Kidney glomerular epithelial cell (primary cell): ENCODE data around the gene VPS11.
"Not testable (repeated sequence)": the region's sequence is repeated elsewhere in the genome, so short reads cannot be mapped to it uniquely, and the experiment has no call there.

Experiments used
- DNase-seq: peaks from one replicate; lab custom pipeline; 2025; lab: John Stamatoyannopoulos, UW

VPS11 gene

DNA sequence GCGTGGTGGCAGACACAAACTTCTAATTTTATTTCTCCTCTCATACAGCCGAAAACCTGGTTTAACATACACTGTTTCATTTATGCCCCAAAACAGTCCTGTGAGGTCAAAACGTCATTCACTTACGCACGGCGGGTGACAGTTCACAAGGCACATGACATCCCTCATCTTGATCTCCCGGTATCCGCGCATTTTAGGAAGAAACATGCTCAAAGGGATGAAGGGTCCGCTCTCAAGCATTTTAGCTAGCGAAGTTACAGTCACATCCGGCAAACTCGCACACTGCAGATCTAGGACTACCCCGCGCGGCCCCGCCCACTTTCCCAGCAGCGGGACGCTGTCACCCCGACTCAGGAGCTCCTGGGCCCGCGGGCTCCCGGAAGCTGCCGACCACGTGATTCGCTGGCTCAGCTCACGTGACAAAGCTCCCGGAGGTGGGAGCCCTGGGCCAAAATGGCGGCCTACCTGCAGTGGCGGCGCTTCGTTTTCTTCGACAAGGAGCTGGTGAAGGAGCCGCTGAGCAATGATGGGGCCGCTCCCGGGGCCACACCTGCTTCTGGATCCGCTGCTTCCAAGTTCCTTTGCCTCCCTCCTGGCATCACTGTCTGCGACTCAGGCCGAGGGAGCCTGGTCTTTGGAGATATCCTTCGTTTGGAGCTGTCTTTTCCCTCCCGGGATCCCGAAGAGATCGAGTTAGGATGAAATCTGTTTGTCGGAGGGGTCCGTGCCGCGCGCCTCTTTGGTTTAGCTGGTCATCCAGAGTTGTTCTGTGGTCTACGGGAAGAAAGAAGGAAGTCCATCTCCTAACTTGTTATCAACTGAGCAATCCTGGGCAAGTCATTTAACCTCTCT is at the start of gene VPS11:
Gene VPS11, plus strand, starts transcription at position 448 of the 852 bp plus-strand sequence. Its CDS starts 6 bp downstream, at position 454.
- peak; percentile 87 for DNase-seq

DNA sequence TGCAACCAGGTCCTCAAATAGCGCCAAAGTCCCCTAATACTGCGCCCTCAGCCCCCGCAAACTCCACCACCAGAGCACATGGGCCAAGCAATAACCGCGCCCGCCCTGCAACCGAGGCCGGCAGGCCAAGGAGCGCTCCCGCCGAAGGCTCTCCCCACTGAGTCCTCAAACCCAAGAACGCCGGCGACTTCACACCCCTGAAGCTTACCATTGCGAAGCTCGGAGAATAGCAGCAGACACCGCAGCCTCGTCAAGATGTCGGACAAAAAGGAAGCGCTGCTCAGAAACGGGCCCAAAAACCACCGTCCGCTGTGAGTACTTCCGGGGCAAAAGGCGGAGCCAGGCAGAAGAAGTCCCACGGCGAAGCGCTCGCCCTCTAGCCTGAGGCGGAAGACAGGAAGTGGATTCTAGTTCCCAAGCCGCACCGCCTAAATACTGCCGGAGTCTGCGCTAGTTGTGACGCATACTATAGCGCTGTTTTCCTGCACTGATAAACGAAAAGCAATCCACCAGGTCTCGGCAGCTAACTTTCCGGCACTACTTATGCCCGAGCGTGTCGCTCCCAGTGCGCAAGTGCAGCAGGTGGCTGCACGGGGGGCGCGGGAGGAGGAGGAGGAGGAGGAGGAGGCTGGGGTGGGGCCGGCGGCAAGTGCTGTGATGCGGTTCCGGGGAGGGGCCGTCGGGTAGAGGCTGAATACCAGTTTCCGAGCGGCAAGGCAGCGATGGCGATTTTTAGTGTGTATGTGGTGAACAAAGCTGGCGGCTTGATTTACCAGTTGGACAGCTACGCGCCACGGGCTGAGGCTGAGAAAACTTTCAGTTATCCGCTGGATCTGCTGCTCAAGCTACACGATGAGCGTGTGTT is 49.3 kb upstream of the VPS11 start, which contains the start of the genes RPS25 and TRAPPC4:
Gene RPS25, minus strand, starts transcription at position 270 of the 865 bp plus-strand sequence. Its CDS starts 59 bp downstream, at position 211.
Gene TRAPPC4, plus strand, starts transcription at position 693 of the 865 bp plus-strand sequence. Its CDS starts 30 bp downstream, at position 723.
- peak; percentile 95 for DNase-seq

DNA sequence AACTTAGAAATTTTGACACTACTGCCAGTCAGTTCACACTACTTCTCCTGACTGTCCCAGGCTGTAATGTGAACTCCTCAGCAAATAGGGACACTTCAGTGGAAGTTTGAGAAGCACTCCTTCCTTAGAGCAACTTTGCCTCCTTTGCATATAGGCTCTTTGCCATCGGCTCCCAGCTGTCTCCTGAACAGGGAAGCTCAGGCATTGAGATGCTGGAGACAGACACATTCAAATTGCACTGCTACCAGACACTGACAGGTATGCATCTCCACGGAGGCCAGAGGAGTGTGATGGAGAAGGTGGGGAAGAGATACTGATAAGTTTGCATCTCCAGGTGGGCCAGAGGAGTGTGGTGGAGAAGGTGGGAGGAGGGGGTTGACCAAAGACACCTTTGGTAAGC is 47.6 kb upstream of the VPS11 start:
- no peak for DNase-seq

DNA sequence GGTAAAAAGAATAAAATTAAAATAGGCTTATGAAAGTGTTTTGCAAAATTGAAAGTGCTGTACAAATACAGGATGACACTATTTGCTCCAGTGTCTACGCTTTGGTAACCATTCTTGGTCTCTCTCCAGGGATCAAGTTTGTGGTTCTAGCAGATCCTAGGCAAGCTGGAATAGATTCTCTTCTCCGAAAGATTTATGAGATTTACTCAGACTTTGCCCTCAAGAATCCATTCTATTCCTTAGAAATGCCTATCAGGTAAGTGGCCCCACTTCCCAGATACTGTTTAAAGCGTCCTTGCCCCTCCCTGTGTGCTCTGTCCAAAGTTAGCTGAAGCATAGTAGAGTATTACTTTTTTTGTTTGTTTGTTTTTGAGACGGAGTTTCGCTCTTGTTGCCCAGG is 46.0 kb upstream of the VPS11 start:
- no peak for DNase-seq

DNA sequence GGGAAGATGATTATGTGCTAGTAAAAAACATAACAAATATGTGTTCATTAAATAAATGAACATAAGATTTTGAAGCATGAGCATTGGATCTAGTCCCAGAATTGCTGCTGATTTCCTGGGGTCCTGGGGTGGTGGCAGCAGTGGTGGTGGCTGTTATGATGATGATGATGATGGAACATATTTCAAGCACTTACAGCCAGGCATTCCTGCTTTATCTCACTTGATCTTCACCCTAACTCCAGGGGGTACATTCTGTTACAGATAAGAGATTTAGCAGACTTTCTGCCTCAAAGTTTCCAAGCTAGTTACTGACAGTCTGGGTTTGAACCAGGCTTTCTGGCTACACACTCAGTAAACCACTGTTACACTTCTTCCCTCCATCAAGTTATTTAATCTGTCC is 43.9 kb upstream of the VPS11 start:
- no peak for DNase-seq

DNA sequence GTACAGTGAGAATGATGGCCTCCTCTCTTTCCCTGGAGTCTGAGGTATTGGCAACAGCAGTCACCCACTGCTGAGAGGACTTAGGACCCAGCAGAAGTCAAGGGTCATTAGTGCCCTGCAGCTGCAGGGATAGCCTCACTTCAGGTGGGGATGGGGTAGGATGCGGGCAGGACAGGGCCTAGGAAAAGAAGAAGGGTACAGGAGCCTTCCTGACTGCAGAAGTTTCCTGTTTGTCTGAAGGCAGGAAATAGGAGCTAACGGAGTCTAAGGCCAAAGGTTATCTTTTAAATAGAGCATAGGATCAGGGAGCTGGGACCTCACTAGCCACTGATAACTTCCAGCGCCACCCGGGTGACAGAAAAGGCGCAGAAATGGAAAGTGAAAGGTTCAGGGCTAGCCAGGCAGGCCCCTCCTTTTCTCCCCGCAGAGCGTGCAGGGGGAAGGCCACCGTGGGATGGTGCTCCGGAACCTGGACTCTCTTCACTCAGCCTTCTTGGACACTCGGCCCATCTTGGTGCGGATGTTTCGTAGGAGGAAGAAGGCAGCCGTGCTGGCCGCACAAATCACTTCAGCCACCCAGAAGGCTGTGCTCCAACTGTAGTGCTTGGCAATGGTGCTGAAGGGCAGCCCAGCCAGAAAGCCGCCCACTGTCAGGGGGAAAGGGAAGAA is 43.1 kb upstream of the VPS11 start:
- DNase-seq: no peak

DNA sequence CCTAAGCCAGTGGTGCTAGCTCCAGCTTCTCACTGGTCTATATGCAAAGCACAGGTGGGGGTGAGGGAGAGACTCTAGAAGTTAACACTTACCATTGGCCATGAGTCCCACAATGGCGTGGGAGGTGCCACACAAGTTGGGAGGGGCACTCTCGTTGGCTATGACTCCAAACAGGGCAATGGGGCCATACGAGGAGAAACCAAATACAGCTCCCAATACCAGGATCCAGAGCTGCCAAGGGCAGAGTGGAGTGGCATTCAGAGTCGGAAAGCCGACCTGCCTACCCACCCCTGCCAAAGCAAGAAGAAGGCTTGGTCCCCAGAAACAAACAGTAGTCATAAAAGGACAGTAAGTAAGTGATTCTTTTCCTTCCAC is 42.5 kb upstream of the VPS11 start:
- DNase-seq: no peak

DNA sequence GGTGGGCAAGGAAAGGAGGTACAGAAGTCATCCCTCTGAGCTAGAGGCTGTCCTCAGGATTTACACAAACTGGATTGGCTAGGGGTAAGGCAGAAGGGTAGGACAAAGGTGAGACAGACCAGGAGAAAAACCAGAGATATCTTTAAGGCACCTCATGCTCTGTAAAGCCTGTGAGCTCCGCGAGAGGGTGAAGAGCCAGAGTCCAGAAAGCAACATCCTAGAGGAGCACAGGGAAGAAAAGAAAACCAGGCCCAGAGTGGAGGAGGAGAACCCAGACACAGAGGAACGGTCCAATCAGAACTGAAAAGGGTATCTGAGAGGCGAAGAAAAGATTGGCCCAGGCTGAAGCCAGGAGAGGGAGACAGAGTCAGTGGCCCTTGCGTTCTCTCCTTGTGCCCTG is 42.1 kb upstream of the VPS11 start:
- no peak for DNase-seq

DNA sequence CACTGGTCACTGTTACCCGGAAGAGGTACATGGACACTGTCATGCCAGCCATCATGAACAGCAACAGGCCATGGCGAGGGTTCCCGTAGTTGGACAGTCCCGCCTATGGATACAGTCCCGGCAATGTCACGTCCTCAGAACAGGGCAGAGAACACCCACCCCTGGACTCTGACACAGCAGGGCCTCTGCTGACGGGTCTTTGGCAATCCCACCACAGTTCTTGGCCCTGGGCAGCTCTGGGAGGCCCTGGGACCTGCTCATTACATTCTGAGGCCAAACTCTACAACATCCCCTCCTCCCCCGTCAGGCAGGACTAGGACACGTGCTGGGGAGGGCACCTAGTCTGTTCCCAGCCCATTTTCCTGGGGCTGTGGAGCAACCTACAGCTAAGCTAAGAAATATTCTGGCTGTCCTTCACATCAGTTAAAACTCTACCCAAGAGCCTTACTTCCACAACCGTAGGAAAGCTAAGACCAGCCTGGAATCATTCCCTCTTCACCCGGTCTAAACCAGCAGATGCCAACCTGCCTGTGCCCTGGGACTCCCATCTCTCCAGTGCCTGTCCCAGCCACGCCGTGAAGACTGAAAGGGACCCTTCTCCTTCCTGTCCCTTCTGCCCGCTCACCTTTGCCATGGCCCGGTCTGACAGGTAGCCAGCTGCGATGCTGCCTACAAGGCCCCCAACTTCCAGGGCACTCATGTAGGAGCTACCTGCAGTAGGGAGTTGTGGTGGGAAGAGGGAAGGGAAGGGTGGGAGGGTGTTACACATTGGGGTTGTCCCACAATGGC is 41.4 kb upstream of the VPS11 start:
- no peak for DNase-seq

DNA sequence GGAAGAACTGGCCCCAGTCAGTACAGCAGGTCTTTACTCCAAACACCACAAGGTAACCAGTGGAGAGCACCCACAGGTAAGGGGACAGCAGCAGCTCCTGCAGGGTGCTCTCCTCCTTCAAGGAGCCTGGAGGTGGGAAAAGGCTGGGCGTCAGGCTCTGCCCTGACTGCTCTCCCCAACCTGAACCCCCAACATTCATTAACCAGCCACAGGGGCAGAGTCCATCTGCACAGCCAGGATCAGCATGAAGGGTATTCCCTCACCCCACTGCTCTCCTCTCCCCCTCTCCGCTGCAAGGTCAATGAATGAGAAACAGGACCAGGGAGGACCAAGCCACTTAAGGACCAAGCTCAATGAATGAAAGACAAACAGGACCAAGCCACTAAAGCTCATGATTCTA is 40.6 kb upstream of the VPS11 start:
- DNase-seq: no peak

DNA sequence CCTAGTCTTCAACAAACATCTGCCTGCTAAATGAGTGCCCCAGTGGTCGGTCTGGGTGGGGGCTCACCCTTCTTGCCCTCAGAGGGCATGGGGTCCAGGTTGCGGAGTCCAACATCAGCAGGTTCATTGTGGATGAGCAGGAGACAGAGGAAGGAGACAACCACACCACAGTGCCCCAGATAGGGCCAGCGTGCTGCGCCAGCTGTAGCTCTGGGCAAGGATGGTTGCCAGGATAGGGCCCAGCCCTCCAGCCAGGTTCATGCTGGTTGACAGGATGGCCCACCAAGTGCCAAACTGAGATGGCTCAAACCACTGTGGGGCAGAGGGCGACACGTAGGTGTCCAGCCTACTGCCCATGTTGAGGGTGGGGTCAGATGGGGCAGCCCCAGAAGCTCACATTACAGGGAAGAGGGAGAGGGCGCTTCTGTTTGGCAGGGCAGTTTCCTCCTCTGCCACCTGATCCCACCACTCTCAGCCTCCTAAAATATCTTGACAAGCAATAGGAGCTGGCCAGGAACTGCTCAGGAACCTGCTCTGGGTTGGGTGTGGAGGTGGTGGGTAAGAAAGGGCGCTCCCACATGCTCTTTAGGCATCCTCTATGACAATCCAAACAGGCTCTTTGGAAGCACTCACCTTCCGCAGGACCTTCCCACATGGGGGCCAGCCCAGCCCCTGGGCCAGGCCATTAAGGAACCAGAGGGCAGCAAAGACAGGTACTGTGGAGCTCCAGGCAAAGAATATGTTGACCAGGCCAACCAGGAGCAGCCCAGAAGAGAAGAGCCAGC is 39.9 kb upstream of the VPS11 start:
- DNase-seq: no peak

DNA sequence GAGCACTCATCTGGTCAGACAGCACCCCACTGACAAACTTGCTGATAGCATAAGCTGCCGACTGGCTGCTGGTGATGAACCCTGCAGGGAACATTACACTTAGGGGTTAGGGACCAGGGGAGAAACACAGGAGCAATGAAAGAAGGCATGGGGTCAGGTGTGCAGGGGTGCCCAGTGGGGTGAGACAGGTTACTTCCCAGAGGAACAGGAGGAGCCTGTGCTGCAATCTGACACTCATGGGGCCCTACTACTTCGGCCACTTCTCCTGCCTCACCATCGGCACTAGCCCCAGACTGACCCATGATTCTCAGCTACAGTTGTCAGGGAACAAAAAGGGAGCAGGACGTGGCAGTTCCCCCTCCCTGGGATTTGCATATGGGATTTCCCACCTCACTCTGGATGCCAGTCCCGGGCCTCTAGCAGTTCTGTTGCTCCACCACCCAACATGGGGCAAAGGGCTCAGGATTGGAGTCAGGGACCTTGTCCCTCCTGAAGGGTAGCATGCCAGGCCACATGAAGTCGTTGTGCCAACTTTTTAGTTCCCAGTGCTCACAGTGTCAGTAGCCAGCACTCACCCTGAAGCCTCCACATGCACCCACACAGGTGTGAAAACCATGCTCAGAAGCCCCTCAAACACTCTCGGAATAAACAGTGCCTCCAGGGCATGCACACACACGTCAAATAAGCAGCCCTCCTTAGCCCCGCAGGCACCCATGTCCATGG is 39.1 kb upstream of the VPS11 start:
- DNase-seq: no peak

DNA sequence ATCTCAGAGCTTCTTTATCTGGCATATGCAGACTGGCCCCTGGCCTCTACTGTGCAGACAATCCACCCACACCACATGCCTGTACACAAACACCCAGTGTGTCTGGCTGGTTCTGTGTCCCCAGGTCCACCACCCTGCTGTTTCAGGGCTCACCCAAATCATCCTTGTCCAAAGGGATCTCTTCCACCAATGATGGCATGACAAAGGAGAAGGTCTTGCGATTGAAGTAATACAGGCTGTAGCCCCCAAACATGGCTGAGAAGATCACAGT is 38.6 kb upstream of the VPS11 start:
- no peak for DNase-seq

DNA sequence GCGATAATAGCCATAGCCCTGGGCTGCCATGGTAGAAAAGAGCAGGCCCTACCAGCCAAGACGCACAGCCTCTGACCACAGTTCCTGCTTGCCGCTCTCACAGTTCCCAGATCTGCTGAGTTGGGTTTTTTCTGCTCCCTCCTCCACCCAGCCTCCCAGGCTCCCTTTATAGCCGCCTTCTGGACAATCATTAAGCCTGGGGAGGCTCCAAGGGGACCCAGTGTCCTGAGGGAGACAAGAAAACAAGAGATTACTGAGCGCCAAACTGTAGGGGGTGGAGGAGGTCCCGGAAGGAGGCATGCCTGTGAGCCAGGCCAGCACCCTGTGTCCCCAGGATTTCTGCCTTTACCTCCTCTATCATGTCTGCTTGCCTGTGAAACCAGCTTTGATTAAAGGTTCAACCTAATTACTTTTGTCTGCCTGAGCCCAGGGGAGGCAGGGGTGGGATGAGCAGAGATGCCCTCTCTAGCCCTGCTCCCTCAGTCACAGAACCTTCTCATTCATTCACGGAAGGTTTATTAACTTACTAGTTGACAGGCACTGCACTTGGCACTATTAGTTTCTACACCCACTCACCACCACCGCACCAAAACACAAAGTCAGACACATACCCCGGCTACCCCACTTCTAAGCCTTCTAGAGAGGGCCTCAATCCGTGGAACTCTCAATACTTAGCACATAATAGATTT is 38.1 kb upstream of the VPS11 start:
- DNase-seq: peak; percentile 93

DNA sequence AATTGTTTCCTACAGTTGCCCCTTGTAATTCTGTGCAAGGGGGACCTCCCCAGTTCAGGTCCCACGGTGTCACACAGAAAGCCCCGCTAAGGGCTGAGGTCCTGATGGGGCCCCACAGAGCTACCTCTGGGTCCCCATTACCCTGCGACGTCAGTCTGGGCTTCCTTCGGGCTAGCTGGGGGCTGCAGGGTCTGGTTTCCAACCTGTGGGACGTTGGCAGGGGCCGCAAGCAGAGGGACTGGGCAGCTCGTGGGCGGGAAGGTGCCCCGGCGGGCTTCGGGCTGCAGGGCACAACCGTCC is 37.6 kb upstream of the VPS11 start:
- DNase-seq: no peak

DNA sequence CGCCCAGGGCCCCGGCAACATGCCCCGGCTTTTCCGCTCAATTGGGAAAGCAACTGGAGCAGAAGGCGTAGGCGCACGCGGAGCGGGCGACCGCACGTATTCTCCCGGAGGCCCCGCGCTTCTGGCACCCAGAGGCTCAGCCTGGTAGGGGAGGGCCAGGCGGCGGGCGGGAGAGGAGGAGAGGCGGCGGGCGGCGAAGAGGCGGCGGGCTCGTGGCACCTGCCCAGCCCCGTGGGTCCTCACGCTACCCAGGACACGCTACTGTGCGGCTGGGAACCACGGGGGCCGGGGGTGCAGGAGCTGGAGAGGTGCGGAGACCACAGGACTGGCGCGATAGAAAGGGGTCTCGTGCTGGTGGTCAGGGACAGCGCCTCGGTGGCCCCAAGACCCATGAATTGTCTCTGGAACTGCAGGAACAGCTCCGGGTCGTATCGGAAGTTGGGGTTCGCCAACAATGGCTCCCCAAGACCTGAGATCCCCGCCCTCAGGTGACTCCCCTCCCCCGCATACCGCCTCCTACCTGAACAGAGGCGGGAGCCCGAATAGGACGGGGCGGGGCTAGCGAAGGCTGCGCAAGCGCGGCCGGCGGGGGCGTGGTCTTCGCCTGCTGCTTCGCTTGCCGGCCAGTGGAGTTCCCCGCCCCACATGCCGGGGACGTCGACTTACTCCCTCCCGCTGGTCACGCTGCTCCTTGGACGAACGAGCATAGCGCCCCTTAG is 37.1 kb upstream of the VPS11 start, which contains the start of gene SLC37A4:
Gene SLC37A4, minus strand, starts transcription at position 549 of the 719 bp plus-strand sequence.
- peak; percentile 94 for DNase-seq

DNA sequence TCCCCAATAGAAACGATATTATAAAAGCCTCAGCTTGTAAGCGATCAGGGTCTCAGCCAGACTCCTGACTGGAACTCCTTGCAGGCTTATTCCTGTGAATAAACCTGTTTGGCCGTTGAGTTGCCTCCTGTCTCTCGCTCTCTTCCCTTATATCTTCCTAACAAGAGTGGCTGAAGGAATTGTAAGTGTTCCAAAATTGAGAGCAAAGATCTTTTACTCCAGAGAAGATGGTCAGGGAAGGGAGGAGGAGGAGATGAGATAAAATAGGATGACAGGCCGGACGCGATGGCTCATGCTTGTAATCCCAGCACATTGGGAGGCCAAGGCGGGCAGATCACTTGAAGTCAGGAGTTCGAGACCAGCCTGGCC is 35.7 kb upstream of the VPS11 start:
- DNase-seq: no peak

DNA sequence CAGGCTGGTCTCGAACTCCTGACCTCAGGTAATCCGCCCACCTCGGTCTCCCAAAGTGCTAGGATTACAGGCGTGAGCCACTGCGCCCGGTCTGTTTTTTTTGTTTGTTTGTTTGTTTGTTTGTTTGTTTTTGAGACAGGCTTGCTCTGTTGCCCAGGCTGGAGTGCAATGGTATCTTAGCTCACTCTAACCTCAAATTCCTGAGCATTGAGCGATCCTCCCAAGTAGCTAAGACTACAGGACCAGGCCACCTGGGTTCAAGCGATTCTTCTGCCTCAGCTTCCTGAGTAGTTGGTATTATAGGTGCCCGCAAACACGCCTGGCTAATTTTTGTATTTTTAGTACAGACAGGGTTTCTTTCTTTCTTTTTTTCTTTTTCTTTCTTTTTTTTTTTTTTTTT is 34.2 kb upstream of the VPS11 start:
- DNase-seq: not testable (repeated sequence)

DNA sequence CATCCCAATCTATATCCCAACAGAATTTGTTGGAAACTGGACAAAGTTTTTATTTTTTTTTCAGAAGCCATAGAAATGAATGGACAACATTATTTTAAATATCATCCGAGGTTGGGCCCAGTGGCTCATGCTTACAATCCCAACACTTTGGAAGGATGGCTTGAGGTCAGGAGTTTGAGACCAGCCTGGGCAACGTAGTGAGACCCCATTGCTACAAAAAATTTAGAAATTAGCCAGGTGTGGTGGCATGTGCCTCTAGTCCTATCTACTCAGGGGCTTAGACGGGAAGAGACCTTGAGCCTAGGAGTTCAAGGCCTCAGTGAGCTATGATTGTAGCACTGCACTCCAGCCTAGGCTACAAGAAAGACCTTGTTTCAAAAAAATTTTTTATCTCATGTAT is 32.8 kb upstream of the VPS11 start:
- DNase-seq: no peak
